KBM-7 (cell line): Measurements from ENCODE around the gene ZBTB46.
"Not testable (repeated sequence)": the region's sequence is repeated elsewhere in the genome, so short reads cannot be mapped to it uniquely, and the experiment has no call there.

Experiments
- DNase-seq: peaks from one replicate; pipeline ENCODE4 v3.0.0-alpha.2; 2015
- in situ Hi-C: fragments of 300-500 bp; cut with MboI; formaldehyde crosslinking; loops from 2 replicates; pipeline ENCODE4 v1.14.3; 2020; ENCODE audit warnings: low sequenced_read_pairs, low pct_unique_long_range_greater_than_20kb, mixed read lengths

Gene ZBTB46

GRCh38 chr20:63859166-63859699 lies 28.2 kb upstream of the ZBTB46 start:
- in situ Hi-C loops, result no loop called here
- no peak for DNase-seq

GRCh38 chr20:63858393-63859165 lies 27.5 kb upstream of the ZBTB46 start:
- peak; percentile 82 for DNase-seq
- in situ Hi-C loops, result no loop called here

GRCh38 chr20:63857764-63858392 lies 26.8 kb upstream of the ZBTB46 start:
- no peak for DNase-seq
- in situ Hi-C loops, result no loop called here

- DNase-seq, result no peak
- in situ Hi-C loops, result no loop called here
These were observed 25.0 kb upstream of the ZBTB46 start for GRCh38 chr20:63856098-63856511.

- in situ Hi-C loops, result no loop called here
- no peak for DNase-seq
These were observed 24.5 kb upstream of the ZBTB46 start for GRCh38 chr20:63855363-63856097.

GRCh38 chr20:63854766-63855362 lies 23.8 kb upstream of the ZBTB46 start:
- in situ Hi-C loops, result no loop called here
- no peak for DNase-seq

GRCh38 chr20:63854069-63854765 lies 23.2 kb upstream of the ZBTB46 start:
- peak; percentile 50 for DNase-seq
- in situ Hi-C loops, result no loop called here

GRCh38 chr20:63853733-63854068 lies 22.6 kb upstream of the ZBTB46 start:
- in situ Hi-C loops, DNase-seq: not testable (repeated sequence)

GRCh38 chr20:63851548-63851943 lies 20.5 kb upstream of the ZBTB46 start:
- in situ Hi-C loops, result not testable (repeated sequence)

GRCh38 chr20:63850689-63851547 lies 19.9 kb upstream of the ZBTB46 start:
- DNase-seq, result peak; percentile 66
- in situ Hi-C loops, result no loop called here

More at GRCh38 chr20:63851548-63851943, 20.5 kb upstream of the ZBTB46 start:
- not testable (repeated sequence) for DNase-seq

GRCh38 chr20:63848003-63848911 lies 17.2 kb upstream of the ZBTB46 start:
- in situ Hi-C loops, result no loop called here
- DNase-seq, result no peak

- in situ Hi-C loops, result no loop called here
- peak; percentile 78 for DNase-seq
These were observed 16.4 kb upstream of the ZBTB46 start for GRCh38 chr20:63847237-63848002.

- DNase-seq, result no peak
- in situ Hi-C loops, result no loop called here
These were observed 15.8 kb upstream of the ZBTB46 start for GRCh38 chr20:63846888-63847236.

GRCh38 chr20:63846128-63846771 lies 15.2 kb upstream of the ZBTB46 start:
- in situ Hi-C loops, result no loop called here
- peak; percentile 69 for DNase-seq

- in situ Hi-C loops, result no loop called here
- no peak for DNase-seq
These were observed 13.5 kb upstream of the ZBTB46 start for GRCh38 chr20:63844511-63844991.

GRCh38 chr20:63843778-63844177 lies 12.7 kb upstream of the ZBTB46 start:
- DNase-seq, result no peak
- in situ Hi-C loops, result no loop called here
